ENCODE measurements around the gene MB21D2.

MB21D2 gene

GRCh38 chr3:192928720-192929119 is 11.1 kb upstream of the MB21D2 start (continued):
- TF ChIP-seq ZNF354C (tag by site-specific recombination; IDR thresholded peaks at IDR 0.05; ENCODE audit: borderline replicate concordance, low read depth) (no peak), ZNF596 (tag by site-specific recombination; IDR thresholded peaks at IDR 0.05) (peak; percentile 37), ZNF629 (tag by site-specific recombination; IDR thresholded peaks at IDR 0.05) (peak; percentile 11; the same call in 1 of the 2 replicates), ZNF10 (tag by site-specific recombination; IDR thresholded peaks at IDR 0.05) (no peak), ZSCAN30 (tag by site-specific recombination; IDR thresholded peaks at IDR 0.05) (peak; percentile 22; the same call in 1 of the 2 replicates), ZNF776 (tag by site-specific recombination; IDR thresholded peaks at IDR 0.05; ENCODE audit: borderline replicate concordance) (no peak), ZNF843 (tag by site-specific recombination; IDR thresholded peaks at IDR 0.05) (peak; percentile 80), SCRT2 (tag by site-specific recombination; IDR thresholded peaks at IDR 0.05) (no peak)
- TF ChIP-seq, protein P1, sequence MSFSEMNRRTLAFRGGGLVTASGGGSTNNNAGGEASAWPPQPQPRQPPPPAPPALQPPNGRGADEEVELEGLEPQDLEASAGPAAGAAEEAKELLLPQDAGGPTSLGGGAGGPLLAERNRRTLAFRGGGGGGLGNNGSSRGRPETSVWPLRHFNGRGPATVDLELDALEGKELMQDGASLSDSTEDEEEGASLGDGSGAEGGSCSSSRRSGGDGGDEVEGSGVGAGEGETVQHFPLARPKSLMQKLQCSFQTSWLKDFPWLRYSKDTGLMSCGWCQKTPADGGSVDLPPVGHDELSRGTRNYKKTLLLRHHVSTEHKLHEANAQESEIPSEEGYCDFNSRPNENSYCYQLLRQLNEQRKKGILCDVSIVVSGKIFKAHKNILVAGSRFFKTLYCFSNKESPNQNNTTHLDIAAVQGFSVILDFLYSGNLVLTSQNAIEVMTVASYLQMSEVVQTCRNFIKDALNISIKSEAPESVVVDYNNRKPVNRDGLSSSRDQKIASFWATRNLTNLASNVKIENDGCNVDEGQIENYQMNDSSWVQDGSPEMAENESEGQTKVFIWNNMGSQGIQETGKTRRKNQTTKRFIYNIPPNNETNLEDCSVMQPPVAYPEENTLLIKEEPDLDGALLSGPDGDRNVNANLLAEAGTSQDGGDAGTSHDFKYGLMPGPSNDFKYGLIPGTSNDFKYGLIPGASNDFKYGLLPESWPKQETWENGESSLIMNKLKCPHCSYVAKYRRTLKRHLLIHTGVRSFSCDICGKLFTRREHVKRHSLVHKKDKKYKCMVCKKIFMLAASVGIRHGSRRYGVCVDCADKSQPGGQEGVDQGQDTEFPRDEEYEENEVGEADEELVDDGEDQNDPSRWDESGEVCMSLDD (tag by site-specific recombination; IDR thresholded peaks at IDR 0.05): no peak

DNA sequence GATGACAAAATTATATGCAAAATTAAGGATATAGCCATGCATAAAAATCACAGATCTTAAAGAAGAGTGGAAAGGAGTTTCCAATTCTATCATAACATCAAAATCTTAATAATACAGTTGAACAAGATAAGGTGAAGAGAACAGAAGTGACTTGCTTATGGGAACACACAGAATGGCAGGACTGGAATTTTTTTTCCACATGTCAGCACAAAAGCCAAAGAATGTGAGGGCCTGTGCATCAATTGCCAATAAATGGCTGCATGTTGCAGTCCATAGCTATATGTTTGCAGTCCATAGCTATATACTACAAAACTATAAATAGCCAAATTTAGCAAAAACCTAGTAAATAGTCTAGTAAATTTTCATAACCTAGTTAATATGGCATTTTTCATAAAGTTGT is 10.4 kb upstream of the MB21D2 start:
- peaks cover 23% of the 10 kb centered on the region for H3K4me1 ChIP-seq (ENCODE audit: control insufficient read depth, insufficient read depth, low read length)
- H3K4me3 ChIP-seq (ENCODE audit: low read depth, low read length): no peak overlapping the region
- H3K36me3 ChIP-seq (ENCODE audit: control insufficient read depth in 2 of 2, insufficient read depth in 1 of 2, low read length in 2 of 2): no peaks in the 10 kb centered on the region
- H3K27ac ChIP-seq (ENCODE audit: extremely low read depth, low read depth, low read length): no peak overlapping the region
- ChIA-PET POLR2A (interaction anchor here (2.0 kb wide), 1 partner anchor 10 kb away, joined by 5 read pairs; the partner anchor contains the start of gene MB21D2), CTCF (interaction anchor here (0.9 kb wide), 1 partner anchor 113 kb away, joined by 4 read pairs; no protein-coding TSS in a partner anchor)
- H3K9me3 ChIP-seq (ENCODE audit: control insufficient read depth, insufficient read depth, low read depth, low read length): no peaks in the 10 kb centered on the region
- no peak for TF ChIP-seq ZNF138 (tag by site-specific recombination; IDR thresholded peaks at IDR 0.05; ENCODE audit: borderline replicate concordance)
- TF ChIP-seq ZNF366 (tag by site-specific recombination; conservative IDR thresholded peaks at IDR 0.05): no peak
- no peak for TF ChIP-seq ZBTB7A (tag by site-specific recombination; IDR thresholded peaks at IDR 0.05; ENCODE audit: low read depth)
- TF ChIP-seq WT1 (tag by site-specific recombination; IDR thresholded peaks at IDR 0.05): no peak
- TF ChIP-seq ZNF660 (tag by site-specific recombination; IDR thresholded peaks at IDR 0.05): no peak
- TF ChIP-seq ATF2 (tag by site-specific recombination; IDR thresholded peaks at IDR 0.05; ENCODE audit: low read depth): no peak
- TF ChIP-seq ZNF302 (tag by site-specific recombination; IDR thresholded peaks at IDR 0.05; ENCODE audit: low read depth): no peak
- no peak for TF ChIP-seq ZNF654 (tag by site-specific recombination; IDR thresholded peaks at IDR 0.05; ENCODE audit: low read depth)
- no peak for TF ChIP-seq ZNF560 (tag by site-specific recombination; IDR thresholded peaks at IDR 0.05; ENCODE audit: borderline replicate concordance)
- TF ChIP-seq, protein P2, sequence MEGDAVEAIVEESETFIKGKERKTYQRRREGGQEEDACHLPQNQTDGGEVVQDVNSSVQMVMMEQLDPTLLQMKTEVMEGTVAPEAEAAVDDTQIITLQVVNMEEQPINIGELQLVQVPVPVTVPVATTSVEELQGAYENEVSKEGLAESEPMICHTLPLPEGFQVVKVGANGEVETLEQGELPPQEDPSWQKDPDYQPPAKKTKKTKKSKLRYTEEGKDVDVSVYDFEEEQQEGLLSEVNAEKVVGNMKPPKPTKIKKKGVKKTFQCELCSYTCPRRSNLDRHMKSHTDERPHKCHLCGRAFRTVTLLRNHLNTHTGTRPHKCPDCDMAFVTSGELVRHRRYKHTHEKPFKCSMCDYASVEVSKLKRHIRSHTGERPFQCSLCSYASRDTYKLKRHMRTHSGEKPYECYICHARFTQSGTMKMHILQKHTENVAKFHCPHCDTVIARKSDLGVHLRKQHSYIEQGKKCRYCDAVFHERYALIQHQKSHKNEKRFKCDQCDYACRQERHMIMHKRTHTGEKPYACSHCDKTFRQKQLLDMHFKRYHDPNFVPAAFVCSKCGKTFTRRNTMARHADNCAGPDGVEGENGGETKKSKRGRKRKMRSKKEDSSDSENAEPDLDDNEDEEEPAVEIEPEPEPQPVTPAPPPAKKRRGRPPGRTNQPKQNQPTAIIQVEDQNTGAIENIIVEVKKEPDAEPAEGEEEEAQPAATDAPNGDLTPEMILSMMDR (tag by site-specific recombination; IDR thresholded peaks at IDR 0.05): no peak
- TF ChIP-seq SCRT2 (tag by site-specific recombination; IDR thresholded peaks at IDR 0.05): no peak
- no peak for TF ChIP-seq ZNF658 (tag by site-specific recombination; IDR thresholded peaks at IDR 0.05)
- TF ChIP-seq ZNF23 (tag by site-specific recombination; IDR thresholded peaks at IDR 0.05; ENCODE audit: borderline replicate concordance): no peak
- TF ChIP-seq, protein P3, sequence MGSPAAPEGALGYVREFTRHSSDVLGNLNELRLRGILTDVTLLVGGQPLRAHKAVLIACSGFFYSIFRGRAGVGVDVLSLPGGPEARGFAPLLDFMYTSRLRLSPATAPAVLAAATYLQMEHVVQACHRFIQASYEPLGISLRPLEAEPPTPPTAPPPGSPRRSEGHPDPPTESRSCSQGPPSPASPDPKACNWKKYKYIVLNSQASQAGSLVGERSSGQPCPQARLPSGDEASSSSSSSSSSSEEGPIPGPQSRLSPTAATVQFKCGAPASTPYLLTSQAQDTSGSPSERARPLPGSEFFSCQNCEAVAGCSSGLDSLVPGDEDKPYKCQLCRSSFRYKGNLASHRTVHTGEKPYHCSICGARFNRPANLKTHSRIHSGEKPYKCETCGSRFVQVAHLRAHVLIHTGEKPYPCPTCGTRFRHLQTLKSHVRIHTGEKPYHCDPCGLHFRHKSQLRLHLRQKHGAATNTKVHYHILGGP (tag by site-specific recombination; IDR thresholded peaks at IDR 0.05): no peak
- no peak for TF ChIP-seq ZNF837 (tag by site-specific recombination; IDR thresholded peaks at IDR 0.05)
- no peak for TF ChIP-seq ZNF311 (tag by site-specific recombination; IDR thresholded peaks at IDR 0.05; ENCODE audit: borderline replicate concordance)
- TF ChIP-seq GLIS1 (tag by site-specific recombination; IDR thresholded peaks at IDR 0.05): no peak
- no peak for TF ChIP-seq ZNF350 (tag by site-specific recombination; IDR thresholded peaks at IDR 0.05)
- TF ChIP-seq ZNF596 (tag by site-specific recombination; IDR thresholded peaks at IDR 0.05): no peak
- no peak for TF ChIP-seq ZNF335 (tag by site-specific recombination; conservative IDR thresholded peaks at IDR 0.05)

Measured in HEK293 (cell line).